GM12891 (cell line): ENCODE results near the gene ATAD3A.
"Not testable (repeated sequence)": the region's sequence is repeated elsewhere in the genome, so short reads cannot be mapped to it uniquely, and the experiment has no call there.

Source experiments
- POLR2A ChIP-seq: IDR thresholded peaks from 2 replicates; pipeline ENCODE4 v1.6.1; 2011; ENCODE audit warnings: low read depth, low read length, control low read depth
- TAF1 ChIP-seq: IDR thresholded peaks from 2 replicates; pipeline ENCODE4 v1.6.1; 2011; ENCODE audit warnings: low read depth, low read length, control low read depth

- not testable (repeated sequence) for TF ChIP-seq TAF1, POLR2A
Measured at GRCh38 chr1:1472053-1472876, 39.7 kb upstream of the ATAD3A start.
